Measurements from ENCODE around the gene GNAS-AS1. TPM values are rescaled to one million over a fixed set of nuclear protein-coding genes. Genes with fewer than 3 reads are reported as not detected.

Gene GNAS-AS1
- total and polyA plus RNA-seq, 12 donors: 0.09 to 1.00 (median 0.24) TPM; not detected in 5

DNA sequence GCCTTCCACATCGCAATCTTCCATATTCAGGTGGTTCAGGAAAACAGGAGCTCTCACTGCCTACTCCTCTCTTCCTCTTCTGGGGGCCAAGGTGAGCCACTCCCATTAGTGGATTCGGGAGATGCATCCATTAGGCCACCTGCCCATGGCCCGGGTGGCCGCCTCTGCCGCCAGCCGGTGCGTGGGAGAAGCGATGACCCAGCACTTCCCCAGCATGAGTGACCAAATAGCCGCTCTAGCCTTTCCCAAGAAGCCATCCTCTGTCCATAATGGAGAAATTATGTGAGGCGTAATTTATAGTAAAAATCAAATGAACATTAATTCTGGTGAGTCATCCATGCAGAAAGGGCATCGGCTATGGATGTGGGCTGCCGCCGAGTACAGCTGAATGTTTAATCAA lies 39.4 kb downstream of the GNAS-AS1 start:
- intact Hi-C loops (cut with DNase I): no loop called here
- 88 to 95% (median 91%) methylated on average over 13 of the region's 13 CpGs for WGBS, 4 donors

DNA sequence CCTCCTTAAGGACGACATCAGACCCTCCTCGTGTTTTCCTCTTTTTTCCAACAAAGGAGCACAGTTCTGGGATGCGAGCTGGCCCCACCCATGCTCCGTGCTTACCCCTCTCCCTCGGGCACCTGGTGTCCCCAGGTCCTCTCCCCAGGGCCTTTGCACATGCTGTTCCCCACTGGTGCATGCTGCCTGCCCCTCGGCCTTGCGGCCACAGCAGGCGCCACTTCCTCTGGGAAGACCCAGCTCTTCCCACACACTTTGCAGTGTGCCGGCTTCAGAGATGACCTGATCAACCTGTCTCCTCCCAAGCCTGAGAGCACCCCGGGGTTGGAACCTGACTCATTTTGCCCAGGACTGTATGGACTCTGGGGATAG lies 39.8 kb downstream of the GNAS-AS1 start:
- no peak overlapping the region for H3K4me3 ChIP-seq
- no peaks in the 10 kb centered on the region for H3K9me3 ChIP-seq (replicated peaks in 1 of 3)
- no peak overlapping the region for H3K27ac ChIP-seq
- 82 to 94% (median 87%) methylated on average over 10 of the region's 10 CpGs for WGBS, 4 donors
- no peaks in the 10 kb centered on the region for H3K27me3 ChIP-seq
- H3K4me1 ChIP-seq (replicated peaks in 1 of 2): no peaks in the 10 kb centered on the region
- no peaks in the 10 kb centered on the region for H3K36me3 ChIP-seq (replicated peaks in 1 of 2)
- TF ChIP-seq POLR2A (IDR thresholded peaks at IDR 0.05): no peak
- DNase-seq: no peak
- intact Hi-C loops (cut with DNase I): no loop called here

More for the DNA sequence above, 39.4 kb downstream of the GNAS-AS1 start:
- Histone ChIP-seq H3K4me3 (no peak overlapping the region), H3K27me3 (no peaks in the 10 kb centered on the region), H3K36me3 (replicated peaks in 1 of 2) (no peaks in the 10 kb centered on the region), H3K4me1 (replicated peaks in 1 of 2) (no peaks in the 10 kb centered on the region), H3K27ac (no peak overlapping the region), H3K9me3 (replicated peaks in 1 of 3) (no peaks in the 10 kb centered on the region)
- no peak for DNase-seq
- no peak for TF ChIP-seq POLR2A (IDR thresholded peaks at IDR 0.05)
- TF ChIP-seq, protein P1, sequence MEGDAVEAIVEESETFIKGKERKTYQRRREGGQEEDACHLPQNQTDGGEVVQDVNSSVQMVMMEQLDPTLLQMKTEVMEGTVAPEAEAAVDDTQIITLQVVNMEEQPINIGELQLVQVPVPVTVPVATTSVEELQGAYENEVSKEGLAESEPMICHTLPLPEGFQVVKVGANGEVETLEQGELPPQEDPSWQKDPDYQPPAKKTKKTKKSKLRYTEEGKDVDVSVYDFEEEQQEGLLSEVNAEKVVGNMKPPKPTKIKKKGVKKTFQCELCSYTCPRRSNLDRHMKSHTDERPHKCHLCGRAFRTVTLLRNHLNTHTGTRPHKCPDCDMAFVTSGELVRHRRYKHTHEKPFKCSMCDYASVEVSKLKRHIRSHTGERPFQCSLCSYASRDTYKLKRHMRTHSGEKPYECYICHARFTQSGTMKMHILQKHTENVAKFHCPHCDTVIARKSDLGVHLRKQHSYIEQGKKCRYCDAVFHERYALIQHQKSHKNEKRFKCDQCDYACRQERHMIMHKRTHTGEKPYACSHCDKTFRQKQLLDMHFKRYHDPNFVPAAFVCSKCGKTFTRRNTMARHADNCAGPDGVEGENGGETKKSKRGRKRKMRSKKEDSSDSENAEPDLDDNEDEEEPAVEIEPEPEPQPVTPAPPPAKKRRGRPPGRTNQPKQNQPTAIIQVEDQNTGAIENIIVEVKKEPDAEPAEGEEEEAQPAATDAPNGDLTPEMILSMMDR (IDR thresholded peaks at IDR 0.05): no peak

DNA sequence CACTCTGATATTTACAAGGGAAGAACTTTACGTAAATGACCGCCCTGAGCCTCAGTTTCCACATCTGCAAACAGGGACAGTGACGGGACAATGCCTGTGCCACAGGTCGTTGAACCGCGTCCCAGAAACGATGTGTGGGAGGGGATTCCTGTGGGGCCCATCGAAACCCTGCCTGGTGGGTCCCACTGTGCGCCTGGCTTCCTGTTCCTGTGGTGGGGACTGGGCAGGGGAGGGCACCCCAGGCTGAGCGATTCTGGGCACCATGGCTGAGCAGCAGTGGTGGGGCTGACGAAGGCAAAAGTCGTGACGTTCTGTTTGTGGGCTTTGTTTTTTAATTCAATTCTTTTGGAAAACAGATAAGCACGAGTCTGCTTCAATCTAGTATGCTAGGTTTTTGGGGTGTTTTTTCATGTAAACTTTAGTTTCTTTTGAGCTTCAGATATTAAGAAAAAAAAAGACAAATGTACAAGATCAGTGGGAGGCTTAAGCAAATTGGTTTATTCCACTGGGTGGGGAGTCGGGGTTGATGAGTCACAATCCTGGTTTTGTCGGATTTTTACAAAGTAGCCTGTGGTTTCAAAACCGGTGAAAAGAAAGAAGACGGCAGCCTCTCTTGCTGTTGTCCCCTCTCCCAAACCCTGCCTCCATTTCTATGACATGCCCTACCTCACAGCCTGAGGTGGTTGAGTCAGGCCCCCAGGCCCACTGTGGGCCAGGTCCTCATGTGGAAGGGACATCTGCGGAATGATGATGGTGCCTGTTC lies 40.4 kb downstream of the GNAS-AS1 start:
- DNase-seq: no peak
- 83 to 89% (median 84%) methylated on average over 18 to 19 of the region's 19 CpGs for WGBS, 4 donors
- Histone ChIP-seq H3K4me1 (replicated peaks in 1 of 2) (no peaks in the 10 kb centered on the region), H3K9me3 (replicated peaks in 1 of 3) (no peaks in the 10 kb centered on the region), H3K4me3 (no peak overlapping the region), H3K27ac (no peak overlapping the region), H3K27me3 (no peaks in the 10 kb centered on the region), H3K36me3 (replicated peaks in 1 of 2) (no peaks in the 10 kb centered on the region)
- TF ChIP-seq, protein P1 (IDR thresholded peaks at IDR 0.05): no peak
- TF ChIP-seq POLR2A (IDR thresholded peaks at IDR 0.05): no peak
- intact Hi-C loops (cut with DNase I): no loop called here

DNA sequence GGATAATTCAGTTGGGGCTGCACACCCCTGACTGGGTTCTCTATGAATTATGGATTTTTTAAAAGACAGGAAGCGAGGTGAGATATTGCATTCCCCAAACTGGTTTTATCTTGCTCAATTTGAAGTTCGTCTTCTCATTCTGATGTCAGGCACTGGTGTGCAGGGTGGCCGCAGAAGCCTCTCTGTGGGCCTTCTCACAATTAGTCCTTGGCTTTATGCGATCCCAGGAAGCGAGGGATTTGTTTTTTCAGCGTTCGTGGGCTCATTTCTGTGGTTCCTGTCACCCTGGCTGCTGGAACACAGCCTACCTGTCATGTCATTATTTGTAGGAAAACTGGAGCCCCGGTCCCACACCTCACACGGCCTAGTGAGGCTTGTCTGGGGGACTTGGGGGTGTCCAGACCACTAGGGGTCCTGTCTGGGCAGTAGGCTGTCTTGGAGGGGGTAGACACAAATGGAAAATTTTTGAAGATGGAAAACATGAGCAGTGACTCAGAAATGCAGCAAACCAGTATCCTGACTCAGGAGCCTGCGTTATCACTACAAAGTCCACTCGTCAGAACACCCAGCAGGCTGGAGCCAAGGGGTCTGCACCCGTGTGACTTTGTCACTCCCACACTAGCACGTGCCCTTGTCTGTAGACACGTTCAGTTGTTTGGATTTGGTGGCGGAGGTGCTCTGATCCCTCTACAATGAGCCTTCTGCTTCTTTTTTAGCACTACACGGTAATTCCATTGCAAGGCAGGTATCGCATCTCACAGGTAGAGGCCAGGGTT lies 42.2 kb downstream of the GNAS-AS1 start:
- Histone ChIP-seq H3K4me1 (replicated peaks in 1 of 2) (no peaks in the 10 kb centered on the region), H3K36me3 (replicated peaks in 1 of 2) (no peaks in the 10 kb centered on the region), H3K27ac (no peak overlapping the region), H3K27me3 (no peaks in the 10 kb centered on the region), H3K4me3 (no peak overlapping the region), H3K9me3 (replicated peaks in 1 of 3) (no peaks in the 10 kb centered on the region)
- intact Hi-C loops (cut with DNase I): no loop called here
- no peak for DNase-seq
- 72 to 81% (median 78%) methylated on average over 15 to 17 of the region's 17 CpGs for WGBS, 4 donors
- TF ChIP-seq, protein P1 (IDR thresholded peaks at IDR 0.05): no peak
- TF ChIP-seq POLR2A (IDR thresholded peaks at IDR 0.05): no peak

Measured in adrenal gland (tissue), 12 donors.